ENCODE results near the gene DYRK3. TPM values are rescaled to one million over a fixed set of nuclear protein-coding genes. Genes with fewer than 3 reads are reported as not detected.

DYRK3 gene
- total and polyA plus RNA-seq, 2 of the 8 experiments (the other 6 are each of a cell fraction or from before 2014, with no cell fraction given), result 2.1 to 8.5 TPM

DNA sequence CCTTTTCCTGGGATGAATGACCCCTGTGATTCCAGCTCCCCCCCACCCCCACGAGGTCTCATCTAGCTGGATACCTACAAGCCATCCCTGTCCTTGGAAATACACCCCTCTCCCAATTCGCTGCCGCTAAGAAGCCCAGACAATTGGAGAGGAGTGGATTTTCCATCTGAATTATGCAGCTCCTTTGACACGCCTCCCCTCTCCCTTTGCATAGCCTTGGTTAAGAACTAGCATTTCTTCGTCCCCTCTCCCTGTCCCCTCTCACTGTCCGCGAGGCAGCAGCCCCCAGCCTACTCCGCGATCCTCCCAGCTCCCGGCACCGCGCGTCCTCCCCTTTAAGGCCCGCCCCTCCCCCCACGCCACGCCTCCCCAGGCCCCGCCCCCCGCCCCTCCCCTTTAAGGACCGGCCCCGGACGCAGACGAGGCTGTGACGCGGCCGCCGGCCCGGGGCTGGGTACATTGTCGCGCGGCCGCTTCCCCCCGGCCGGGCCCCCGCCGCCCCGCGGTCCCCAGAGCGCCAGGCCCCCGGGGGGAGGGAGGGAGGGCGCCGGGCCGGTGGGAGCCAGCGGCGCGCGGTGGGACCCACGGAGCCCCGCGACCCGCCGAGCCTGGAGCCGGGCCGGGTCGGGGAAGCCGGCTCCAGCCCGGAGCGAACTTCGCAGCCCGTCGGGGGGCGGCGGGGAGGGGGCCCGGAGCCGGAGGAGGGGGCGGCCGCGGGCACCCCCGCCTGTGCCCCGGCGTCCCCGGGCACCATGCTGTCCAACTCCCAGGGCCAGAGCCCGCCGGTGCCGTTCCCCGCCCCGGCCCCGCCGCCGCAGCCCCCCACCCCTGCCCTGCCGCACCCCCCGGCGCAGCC lies 49.4 kb downstream of the DYRK3 start, which contains the start of gene MAPKAPK2:
MAPKAPK2 (plus strand) TSS at position 428 of the 856 bp plus-strand sequence; CDS start at position 753, 325 bp downstream.
- H4K20me1 ChIP-seq (replicated peaks in 1 of 2; ENCODE audit: control insufficient read depth in 1 of 2, insufficient read depth in 2 of 2, low read length in 2 of 2), result peaks cover 18 to 22% of the 10 kb centered on the region in 2 experiments
- H2BK5ac ChIP-seq (ENCODE audit: low read depth, low read length), result no peak within 1 kb of the TSS
- peaks cover 7% of the 10 kb centered on the region for H3K23me2 ChIP-seq (ENCODE audit: low read depth, low read length)
- CTCF ChIA-PET (ENCODE audit: partially characterized antibody), result interaction anchor here (0.8 to 2.0 kb wide), 8 partner anchors 8 to 54 kb away, joined by 3 to 9 read pairs (median 4); no protein-coding TSS in a partner anchor
- no peak for TF ChIP-seq HDAC6 (IDR thresholded peaks at IDR 0.05; ENCODE audit: low read depth, low read length)
- TF ChIP-seq CHD2 (IDR thresholded peaks at IDR 0.05; ENCODE audit: low read length), result no peak
- TF ChIP-seq TCF12 (IDR thresholded peaks at IDR 0.05; ENCODE audit: low read depth, low read length), result no peak
- no peak for TF ChIP-seq GTF2F1 (IDR thresholded peaks at IDR 0.05; ENCODE audit: borderline replicate concordance, low read depth, low read length)
- no peak for TF ChIP-seq RNF2 (IDR thresholded peaks at IDR 0.05; ENCODE audit: borderline replicate concordance, low read depth, low read length, missing control alignments, poor library complexity, severe bottlenecking)
- TF ChIP-seq KDM4A (IDR thresholded peaks at IDR 0.05; ENCODE audit: low read depth, low read length, severe bottlenecking), result peak; percentile 81
- peak; percentile 35 for TF ChIP-seq TAF7 (optimal IDR thresholded peaks at IDR 0.05; ENCODE audit: borderline replicate concordance, low read depth, low read length)
- peak; percentile 19 for TF ChIP-seq ASH2L (IDR thresholded peaks at IDR 0.05; ENCODE audit: low read length)
- TF ChIP-seq TAF1 (IDR thresholded peaks at IDR 0.05; ENCODE audit: low read depth, low read length), result no peak; the same call in 1 of the 2 replicates
- no peak within 1 kb of the TSS for H2BK120ac ChIP-seq (replicated peaks; ENCODE audit: low read depth, low read length)
- H2AK5ac ChIP-seq (ENCODE audit: low read depth, low read length), result no peak within 1 kb of the TSS
- peak within 1 kb of the TSS; percentile 56 to 69 (median 64); a peak in 6 of 7 replicates for H3K9ac ChIP-seq (replicated peaks in 1 of 4; ENCODE audit: extremely low read depth in 1 of 4, low read depth in 3 of 4, low read length in 3 of 4)
- peak in 1 of 2 experiments; percentile 73 for DNase-seq (ENCODE audit: low read depth in 1 of 2, low spot score in 2 of 2)
- 0% methylated on average over 4 of the region's 82 CpGs; no CpG with 5 or more reads in 1 of the 2 experiments for WGBS, 2 experiments (ENCODE audit: extremely low coverage in 1 of 2, insufficient coverage in 1 of 2, insufficient read length in 1 of 2, insufficient replicate concordance in 2 of 2, low coverage in 1 of 2, low lambda C conversion rate in 2 of 2, missing lambda C conversion rate in 1 of 2)
- no peaks in the 10 kb centered on the region for H3K36me3 ChIP-seq (ENCODE audit: control insufficient read depth in 2 of 4, insufficient read depth in 4 of 4, low read length in 3 of 4)
- H3K4me1 ChIP-seq (replicated peaks in 1 of 4; ENCODE audit: control insufficient read depth in 3 of 4, insufficient read depth in 4 of 4, low read length in 3 of 4), result peaks cover 10 to 24% (median 14%) of the 10 kb centered on the region in 4 experiments
- peak within 1 kb of the TSS; percentile 38; the same call in 1 of the 2 replicates for H3K18ac ChIP-seq (ENCODE audit: extremely low read depth, low read length)
- H3K79me2 ChIP-seq (ENCODE audit: control insufficient read depth in 1 of 2, insufficient read depth in 2 of 2, low read length in 2 of 2), result peaks cover 1 to 23% of the 10 kb centered on the region in 2 experiments; a peak in 3 of 4 replicates
- POLR2A ChIA-PET (ENCODE audit: partially characterized antibody), result interaction anchor here (0.8 to 1.2 kb wide), 2 partner anchors 21 to 49 kb away, joined by 3 to 4 read pairs; partner anchors contain the start of gene DYRK3
- peaks cover 4% of the 10 kb centered on the region for H3K79me1 ChIP-seq (ENCODE audit: low read depth, low read length)
- no peak within 1 kb of the TSS for H3K23ac ChIP-seq (ENCODE audit: insufficient read length)
- H2BK12ac ChIP-seq (ENCODE audit: low read depth, low read length), result peak within 1 kb of the TSS; percentile 77; the same call in 1 of the 2 replicates
- H3K56ac ChIP-seq (replicated peaks; ENCODE audit: insufficient read length, low read depth, low read length), result no peak within 1 kb of the TSS
- no peak within 1 kb of the TSS for H4K91ac ChIP-seq (replicated peaks; ENCODE audit: insufficient read length, low read length)
- H3K4me3 ChIP-seq (ENCODE audit: extremely low read depth in 1 of 4, insufficient read depth in 2 of 4, low read depth in 3 of 4, low read length in 4 of 4), result peak within 1 kb of the TSS; percentile 80 to 88 (median 82)
- H2BK20ac ChIP-seq (ENCODE audit: low read length), result no peak within 1 kb of the TSS
- no peaks in the 10 kb centered on the region for H3K9me3 ChIP-seq (ENCODE audit: insufficient read depth in 2 of 2, low read depth in 1 of 2, low read length in 1 of 2)
- H3K4me2 ChIP-seq (ENCODE audit: insufficient read depth in 1 of 2, low read depth in 2 of 2, low read length in 2 of 2), result peak within 1 kb of the TSS; percentile 92 to 95
- peak within 1 kb of the TSS; percentile 85; the same call in 1 of the 2 replicates for H2AFZ ChIP-seq (ENCODE audit: low read length)
- H3K27ac ChIP-seq (ENCODE audit: low read depth, low read length), result peak within 1 kb of the TSS; percentile 52; the same call in 1 of the 2 replicates
- no peak within 1 kb of the TSS for H3K14ac ChIP-seq (ENCODE audit: insufficient read length)
- no peak within 1 kb of the TSS; the same call in 1 of the 2 replicates for H2BK15ac ChIP-seq (ENCODE audit: low read length)
- peak within 1 kb of the TSS; percentile 45 for H4K8ac ChIP-seq (ENCODE audit: extremely low read depth, insufficient read depth, low read length)
- peak within 1 kb of the TSS; percentile 25 for H4K5ac ChIP-seq (ENCODE audit: insufficient read length, low read depth, low read length)
- H3K27me3 ChIP-seq (replicated peaks in 1 of 4; ENCODE audit: control insufficient read depth in 3 of 4, extremely low read depth in 1 of 4, insufficient read depth in 3 of 4, low read length in 3 of 4), result peaks cover 9 to 31% (median 26%) of the 10 kb centered on the region in 4 experiments
- no peak within 1 kb of the TSS for H3K4ac ChIP-seq (replicated peaks; ENCODE audit: insufficient read length, low read depth, low read length)
- FAIRE-seq, result no peak

Measured in H1 (cell line).